Neural cell (in vitro differentiated cells): ENCODE measurements around the gene ERC2. TPM values are rescaled to one million over a fixed set of nuclear protein-coding genes. Genes with fewer than 3 reads are reported as not detected.

Experiments
- H2AFZ ChIP-seq: fragments of 200-600, 300-800 bp; sonication (generic), shearing (Covaris generic); 2 replicates; pipeline ENCODE4 v1.6.0; 2014; ENCODE audit warnings: low read depth, mild to moderate bottlenecking, antibody characterized with exemption, low read length, moderate library complexity
- H3F3A ChIP-seq: fragments of 200-600 bp; shearing (Covaris generic); 2 replicates; pipeline ENCODE4 v1.6.1; 2016; ENCODE audit warnings: mild to moderate bottlenecking, moderate library complexity, mixed read lengths, antibody characterized with exemption, low read length; ENCODE audit not compliant: insufficient read depth, poor library complexity, severe bottlenecking
- H3K27ac ChIP-seq: fragments of 200-600, 300-800 bp; sonication (generic), shearing (Covaris generic); 2 replicates; pipeline ENCODE4 v1.5.1; 2014; ENCODE audit warnings: mild to moderate bottlenecking, low read length, moderate library complexity
- H3K27me3 ChIP-seq: fragments of 300-800, 200-600 bp; sonication (generic), shearing (Covaris generic); 2 replicates; pipeline ENCODE4 v1.6.0; 2014; ENCODE audit warnings: mild to moderate bottlenecking, low read depth, low read length, moderate library complexity; ENCODE audit not compliant: insufficient read depth
- H3K36me3 ChIP-seq: fragments of 300-800, 200-600 bp; sonication (generic), shearing (Covaris generic); 2 replicates; pipeline ENCODE4 v1.5.1; 2014; ENCODE audit warnings: mild to moderate bottlenecking, antibody characterized with exemption, low read length, moderate library complexity; ENCODE audit not compliant: insufficient read depth
- H3K4me2 ChIP-seq: fragments of 300-800, 200-600 bp; sonication (generic), shearing (Covaris generic); 2 replicates; pipeline ENCODE4 v1.6.0; 2014; ENCODE audit warnings: mild to moderate bottlenecking, low read length
- H3K4me3 ChIP-seq: fragments of 300-800, 200-600 bp; sonication (generic), shearing (Covaris generic); 2 replicates; pipeline ENCODE4 v1.5.1; 2014; ENCODE audit warnings: mild to moderate bottlenecking, low read length, moderate library complexity
- H3K79me2 ChIP-seq: fragments of 200-600 bp; shearing (Covaris generic); replicated peaks from 2 replicates; pipeline ENCODE4 v1.6.0; 2014; ENCODE audit warnings: mild to moderate bottlenecking, low read length, moderate library complexity; ENCODE audit not compliant: insufficient read depth
- H3K9ac ChIP-seq: fragments of 300-800, 200-600 bp; sonication (generic), shearing (Covaris generic); 2 replicates; pipeline ENCODE4 v1.6.1; 2016; ENCODE audit warnings: mild to moderate bottlenecking, low read length, mixed read lengths
- H3K9me2 ChIP-seq: fragments of 200-600 bp; shearing (Covaris generic); 2 replicates; pipeline ENCODE4 v1.6.1; 2016; ENCODE audit warnings: mild to moderate bottlenecking, low read length, mixed read lengths; ENCODE audit not compliant: insufficient read depth
- H3K9me3 ChIP-seq: fragments of 200-600, 300-800 bp; sonication (generic), shearing (Covaris generic); 2 replicates; pipeline ENCODE4 v1.6.1; 2016; ENCODE audit warnings: mild to moderate bottlenecking, mixed run types, low read length, moderate library complexity, mixed read lengths
- H4K20me1 ChIP-seq: fragments of 200-600 bp; shearing (Covaris generic); 2 replicates; pipeline ENCODE4 v1.6.1; 2016; ENCODE audit warnings: mild to moderate bottlenecking, mixed run types; ENCODE audit not compliant: insufficient read depth
- CTCF ChIP-seq: fragments of 450-650 bp; IDR thresholded peaks from 2 replicates; pipeline ENCODE4 v1.5.1; 2014; ENCODE audit warnings: antibody characterized with exemption, mild to moderate bottlenecking, moderate library complexity; ENCODE audit not compliant: poor library complexity, severe bottlenecking
- EP300 ChIP-seq: fragments of 450-650 bp; conservative IDR thresholded peaks from 2 replicates; pipeline ENCODE4 v1.6.1; 2014; ENCODE audit warnings: antibody characterized with exemption, mild to moderate bottlenecking, moderate library complexity; ENCODE audit not compliant: poor library complexity, severe bottlenecking
- EZH2 ChIP-seq: fragments of 200-600, 300-800 bp; shearing (Covaris generic), sonication (generic); IDR thresholded peaks from 2 replicates; pipeline ENCODE4 v1.6.1; 2014; ENCODE audit warnings: antibody characterized with exemption, low read length, borderline replicate concordance, mild to moderate bottlenecking; ENCODE audit not compliant: insufficient read depth, poor library complexity, severe bottlenecking
- MXI1 ChIP-seq: fragments of 450-650 bp; conservative IDR thresholded peaks from 2 replicates; pipeline ENCODE4 v1.6.1; 2014; ENCODE audit warnings: antibody characterized with exemption, mild to moderate bottlenecking; ENCODE audit not compliant: poor library complexity, severe bottlenecking
- POLR2AphosphoS5 ChIP-seq: IDR thresholded peaks from 2 replicates; pipeline ENCODE4 v1.6.1; 2012
- RAD21 ChIP-seq: fragments of 450-650 bp; conservative IDR thresholded peaks from 2 replicates; pipeline ENCODE4 v1.6.1; 2014; ENCODE audit warnings: antibody characterized with exemption, mild to moderate bottlenecking, moderate library complexity
- REST ChIP-seq: IDR thresholded peaks from 2 replicates; pipeline ENCODE4 v1.6.1; 2012; ENCODE audit warnings: borderline replicate concordance
- SMC3 ChIP-seq: fragments of 450-650 bp; conservative IDR thresholded peaks from 2 replicates; pipeline ENCODE4 v1.6.1; 2014; ENCODE audit warnings: antibody characterized with exemption, mild to moderate bottlenecking, moderate library complexity; ENCODE audit not compliant: poor library complexity
- TAF1 ChIP-seq: IDR thresholded peaks from 2 replicates; pipeline ENCODE4 v1.6.1; 2012; ENCODE audit warnings: low read depth
- polyA plus RNA-seq: library from polyadenylated mRNA; depleted of rRNA; stranded (reverse); fragments of >200 nt; gene quantifications from 2 replicates; pipeline ENCODE4 v1.2.3, GENCODE V29; 2014

ERC2 gene
- polyA plus RNA-seq, 1 donor from 2014 or later, result 60.4 TPM

GRCh38 chr3:56025326-56025725, 442.9 kb downstream of the ERC2 start:
- no peaks in the 10 kb centered on the region for H3K27me3 ChIP-seq
- no peak overlapping the region for H3K9ac ChIP-seq
- H3K79me2 ChIP-seq, result no peaks in the 10 kb centered on the region
- no peak overlapping the region for H3K4me3 ChIP-seq
- no peaks in the 10 kb centered on the region for H4K20me1 ChIP-seq
- H2AFZ ChIP-seq, result no peak overlapping the region
- H3K27ac ChIP-seq, result no peak overlapping the region
- H3K9me3 ChIP-seq, result no peaks in the 10 kb centered on the region
- TF ChIP-seq TAF1, result no peak
- no peak for TF ChIP-seq MXI1
- TF ChIP-seq POLR2AphosphoS5, result no peak
- no peak for TF ChIP-seq RAD21
- no peak for TF ChIP-seq SMC3
- TF ChIP-seq CTCF, result no peak
- no peak for TF ChIP-seq REST
- no peak for TF ChIP-seq EZH2
- TF ChIP-seq EP300, result no peak
- no peaks in the 10 kb centered on the region for H3K9me2 ChIP-seq
- no peaks in the 10 kb centered on the region for H3F3A ChIP-seq
- no peaks in the 10 kb centered on the region for H3K36me3 ChIP-seq
- no peak overlapping the region for H3K4me2 ChIP-seq

- H2AFZ ChIP-seq, result no peak overlapping the region
- no peak overlapping the region for H3K4me2 ChIP-seq
- TF ChIP-seq REST (no peak), TAF1 (no peak), POLR2AphosphoS5 (no peak), EZH2 (no peak), CTCF (no peak)
- H3K9ac ChIP-seq, result no peak overlapping the region
- H3F3A ChIP-seq, result no peaks in the 10 kb centered on the region
- no peaks in the 10 kb centered on the region for H3K79me2 ChIP-seq
- no peaks in the 10 kb centered on the region for H3K9me2 ChIP-seq
- no peak overlapping the region for H3K4me3 ChIP-seq
- H3K27ac ChIP-seq, result no peak overlapping the region
- H4K20me1 ChIP-seq, result no peaks in the 10 kb centered on the region
- H3K9me3 ChIP-seq, result no peaks in the 10 kb centered on the region
- no peaks in the 10 kb centered on the region for H3K27me3 ChIP-seq
- H3K36me3 ChIP-seq, result no peaks in the 10 kb centered on the region
Measured at GRCh38 chr3:56023546-56023945, 444.7 kb downstream of the ERC2 start.
